ENCODE measurements around the gene RELN. TPM values are rescaled to one million over a fixed set of nuclear protein-coding genes. Genes with fewer than 3 reads are reported as not detected.

Gene RELN
- total and polyA plus RNA-seq, 10 of the 15 experiments (the other 5 are each of a cell fraction or from before 2014, with no cell fraction given), result 0.11 to 0.21 TPM; not detected in 8

DNA sequence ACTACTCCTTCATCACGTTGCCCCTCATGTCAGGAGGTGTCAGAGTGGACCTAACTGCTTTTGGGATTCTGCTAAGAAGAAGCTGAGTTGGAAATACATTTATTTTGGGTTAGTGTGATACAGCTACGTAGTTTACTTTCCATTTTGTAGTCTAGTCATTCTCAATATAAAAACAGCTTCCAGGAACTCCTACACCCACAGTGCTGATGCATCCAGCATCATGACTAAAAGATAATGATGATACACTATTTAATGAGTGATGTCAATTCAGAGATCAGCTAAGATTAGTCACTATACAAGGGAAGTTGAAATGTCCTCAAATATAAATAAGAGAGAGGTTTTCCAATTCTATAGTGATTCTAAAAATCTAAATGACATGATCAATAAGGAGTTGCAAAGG is 279.2 kb downstream of the RELN start:
- ATAC-seq (no peak), DNase-seq (ENCODE audit: low read depth, low spot score) (no peak), FAIRE-seq (no peak)
- ChIA-PET POLR2A (no interaction called here), SMC1A (ENCODE audit: uncharacterized antibody, unreplicated experiment) (no interaction called here), CTCF (no interaction called here), RAD21 (ENCODE audit: unreplicated experiment) (no interaction called here)
- no peak overlapping the region for H3K27ac ChIP-seq (ENCODE audit: control insufficient read depth, insufficient read depth)
- no peak overlapping the region for H3K9ac ChIP-seq (ENCODE audit: control insufficient read depth, insufficient read depth, low read length)
- H3K4me2 ChIP-seq (ENCODE audit: control insufficient read depth, insufficient read depth), result no peak overlapping the region
- no TSS peak for BruUV-seq (replicated peaks)
- no peaks in the 10 kb centered on the region for H3K79me2 ChIP-seq (ENCODE audit: control insufficient read depth, insufficient read depth, low read length)
- H3K36me3 ChIP-seq (ENCODE audit: control insufficient read depth in 2 of 2, insufficient read depth in 2 of 2, low read length in 1 of 2), result no peaks in the 10 kb centered on the region
- intact Hi-C loops (cut with micrococcal nuclease; ENCODE audit: unreplicated experiment) (no loop called here), in situ Hi-C loops (cut with MboI) (no loop called here)
- H3K9me3 ChIP-seq (replicated peaks; ENCODE audit: control insufficient read depth, insufficient read depth, low read length), result no peaks in the 10 kb centered on the region
- H2AFZ ChIP-seq (ENCODE audit: control insufficient read depth, low read depth, low read length), result no peak overlapping the region
- H3K4me3 ChIP-seq, result no peak overlapping the region
- H3K27me3 ChIP-seq (replicated peaks in 1 of 2; ENCODE audit: control insufficient read depth in 2 of 2, insufficient read depth in 2 of 2, low read length in 1 of 2), result peaks cover 0 to 3% of the 10 kb centered on the region in 2 experiments; a peak in 1 of 4 replicates
- 0% methylated on average over 2 of the region's 2 CpGs for WGBS (ENCODE audit: insufficient coverage, insufficient replicate concordance, low lambda C conversion rate, missing lambda C conversion rate)
- no peaks in the 10 kb centered on the region for H3K4me1 ChIP-seq (ENCODE audit: control insufficient read depth, insufficient read depth, low read length)
- H4K20me1 ChIP-seq (ENCODE audit: control insufficient read depth, insufficient read depth), result no peaks in the 10 kb centered on the region
- TF ChIP-seq, protein P1, sequence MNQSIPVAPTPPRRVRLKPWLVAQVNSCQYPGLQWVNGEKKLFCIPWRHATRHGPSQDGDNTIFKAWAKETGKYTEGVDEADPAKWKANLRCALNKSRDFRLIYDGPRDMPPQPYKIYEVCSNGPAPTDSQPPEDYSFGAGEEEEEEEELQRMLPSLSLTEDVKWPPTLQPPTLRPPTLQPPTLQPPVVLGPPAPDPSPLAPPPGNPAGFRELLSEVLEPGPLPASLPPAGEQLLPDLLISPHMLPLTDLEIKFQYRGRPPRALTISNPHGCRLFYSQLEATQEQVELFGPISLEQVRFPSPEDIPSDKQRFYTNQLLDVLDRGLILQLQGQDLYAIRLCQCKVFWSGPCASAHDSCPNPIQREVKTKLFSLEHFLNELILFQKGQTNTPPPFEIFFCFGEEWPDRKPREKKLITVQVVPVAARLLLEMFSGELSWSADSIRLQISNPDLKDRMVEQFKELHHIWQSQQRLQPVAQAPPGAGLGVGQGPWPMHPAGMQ (IDR thresholded peaks at IDR 0.05; ENCODE audit: borderline replicate concordance), result no peak
- no peak for TF ChIP-seq ZSCAN29 (IDR thresholded peaks at IDR 0.05)
- no peak for TF ChIP-seq FOXM1 (IDR thresholded peaks at IDR 0.05; ENCODE audit: low read depth, low read length)
- TF ChIP-seq HDGF (IDR thresholded peaks at IDR 0.05), result no peak
- TF ChIP-seq, protein P2, sequence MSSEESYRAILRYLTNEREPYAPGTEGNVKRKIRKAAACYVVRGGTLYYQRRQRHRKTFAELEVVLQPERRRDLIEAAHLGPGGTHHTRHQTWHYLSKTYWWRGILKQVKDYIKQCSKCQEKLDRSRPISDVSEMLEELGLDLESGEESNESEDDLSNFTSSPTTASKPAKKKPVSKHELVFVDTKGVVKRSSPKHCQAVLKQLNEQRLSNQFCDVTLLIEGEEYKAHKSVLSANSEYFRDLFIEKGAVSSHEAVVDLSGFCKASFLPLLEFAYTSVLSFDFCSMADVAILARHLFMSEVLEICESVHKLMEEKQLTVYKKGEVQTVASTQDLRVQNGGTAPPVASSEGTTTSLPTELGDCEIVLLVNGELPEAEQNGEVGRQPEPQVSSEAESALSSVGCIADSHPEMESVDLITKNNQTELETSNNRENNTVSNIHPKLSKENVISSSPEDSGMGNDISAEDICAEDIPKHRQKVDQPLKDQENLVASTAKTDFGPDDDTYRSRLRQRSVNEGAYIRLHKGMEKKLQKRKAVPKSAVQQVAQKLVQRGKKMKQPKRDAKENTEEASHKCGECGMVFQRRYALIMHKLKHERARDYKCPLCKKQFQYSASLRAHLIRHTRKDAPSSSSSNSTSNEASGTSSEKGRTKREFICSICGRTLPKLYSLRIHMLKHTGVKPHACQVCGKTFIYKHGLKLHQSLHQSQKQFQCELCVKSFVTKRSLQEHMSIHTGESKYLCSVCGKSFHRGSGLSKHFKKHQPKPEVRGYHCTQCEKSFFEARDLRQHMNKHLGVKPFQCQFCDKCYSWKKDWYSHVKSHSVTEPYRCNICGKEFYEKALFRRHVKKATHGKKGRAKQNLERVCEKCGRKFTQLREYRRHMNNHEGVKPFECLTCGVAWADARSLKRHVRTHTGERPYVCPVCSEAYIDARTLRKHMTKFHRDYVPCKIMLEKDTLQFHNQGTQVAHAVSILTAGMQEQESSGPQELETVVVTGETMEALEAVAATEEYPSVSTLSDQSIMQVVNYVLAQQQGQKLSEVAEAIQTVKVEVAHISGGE (CRISPR knock-in tag; IDR thresholded peaks at IDR 0.05), result no peak
- TF ChIP-seq NRF1 (conservative IDR thresholded peaks at IDR 0.05; ENCODE audit: low read depth, low read length), result no peak
- no peak for TF ChIP-seq SIX5 (IDR thresholded peaks at IDR 0.05; ENCODE audit: low read depth, low read length, severe bottlenecking)
- no peak for TF ChIP-seq CREM (IDR thresholded peaks at IDR 0.05; ENCODE audit: low read depth)
- TF ChIP-seq NR2C1 (IDR thresholded peaks at IDR 0.05), result no peak
- no peak for TF ChIP-seq BMI1 (IDR thresholded peaks at IDR 0.05; ENCODE audit: borderline replicate concordance)

Measured in GM12878 (cell line).